SIG-M5 treated with dmso at 0.1 percent for 504 hours (cell line): Measurements from ENCODE around the gene PROM1.

Source experiments
- DNase-seq: peaks from one replicate; lab custom pipeline; 2025; ENCODE audit not compliant: unreplicated experiment; lab: John Stamatoyannopoulos, UW

The PROM1 gene

DNA sequence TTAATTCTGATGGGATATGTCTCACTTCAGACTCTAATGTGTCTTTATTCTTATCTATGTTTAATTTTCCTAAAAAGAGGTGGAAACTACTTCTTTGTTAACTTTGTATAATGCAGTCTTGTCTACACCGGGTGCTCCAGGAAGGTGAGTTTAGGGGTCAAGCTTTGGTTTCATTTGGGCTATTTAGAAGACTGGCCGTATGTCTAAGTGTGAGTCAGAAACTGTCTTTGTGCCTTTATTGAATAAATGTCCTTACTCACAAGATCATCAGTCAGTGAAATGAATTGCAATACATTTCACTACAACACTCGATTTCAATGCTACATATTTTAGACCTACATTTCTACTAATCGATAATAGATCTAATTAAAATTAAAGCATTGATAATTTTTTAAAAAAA is 56.2 kb downstream of the PROM1 start:
- DNase-seq = no peak

DNA sequence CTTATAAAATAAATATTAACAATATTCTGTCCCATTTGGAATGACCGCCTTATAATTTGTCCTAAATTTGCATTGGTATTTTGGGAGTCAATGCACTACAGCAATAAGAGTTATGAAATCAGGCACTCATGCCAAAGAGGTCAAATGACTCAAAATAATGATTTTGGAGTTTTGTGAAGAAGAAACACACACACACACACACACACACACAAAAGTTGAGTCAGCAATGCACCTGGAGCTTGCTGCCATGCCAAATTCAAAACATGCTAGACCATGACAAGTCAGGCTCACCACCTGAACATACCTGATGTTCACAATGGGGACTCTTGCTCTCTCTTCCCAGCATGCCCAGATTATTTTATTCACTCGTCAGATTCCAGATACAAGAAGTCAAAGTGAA is 56.7 kb downstream of the PROM1 start:
- no peak for DNase-seq

DNA sequence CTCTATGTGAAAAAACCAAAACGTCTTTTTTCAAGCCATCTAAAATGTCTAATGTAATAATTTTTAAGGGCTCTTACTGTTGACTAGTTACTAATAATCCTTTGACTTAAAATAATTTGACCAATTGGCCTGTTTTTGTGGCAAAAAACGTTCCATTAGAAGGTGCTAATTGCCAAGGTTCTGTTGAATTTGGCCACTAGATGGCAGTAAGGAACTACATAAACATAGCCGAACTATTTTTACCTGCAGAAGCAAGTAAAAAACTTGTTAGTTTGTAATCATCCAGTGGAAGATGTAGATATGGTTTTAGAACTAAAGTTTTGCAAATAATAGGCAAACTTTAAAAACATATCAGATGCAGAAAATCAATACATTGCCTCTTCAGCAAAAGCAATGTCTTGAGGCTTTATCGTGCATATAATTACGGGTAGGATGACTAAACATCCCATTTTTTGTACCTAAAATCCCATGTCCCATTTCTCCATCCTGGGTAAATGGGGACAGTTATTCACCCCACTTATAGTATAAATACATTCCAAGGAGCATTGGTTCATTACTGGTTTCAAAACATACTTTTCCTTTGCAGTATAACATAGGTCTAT is 57.6 kb downstream of the PROM1 start:
- peak; percentile 49 for DNase-seq

DNA sequence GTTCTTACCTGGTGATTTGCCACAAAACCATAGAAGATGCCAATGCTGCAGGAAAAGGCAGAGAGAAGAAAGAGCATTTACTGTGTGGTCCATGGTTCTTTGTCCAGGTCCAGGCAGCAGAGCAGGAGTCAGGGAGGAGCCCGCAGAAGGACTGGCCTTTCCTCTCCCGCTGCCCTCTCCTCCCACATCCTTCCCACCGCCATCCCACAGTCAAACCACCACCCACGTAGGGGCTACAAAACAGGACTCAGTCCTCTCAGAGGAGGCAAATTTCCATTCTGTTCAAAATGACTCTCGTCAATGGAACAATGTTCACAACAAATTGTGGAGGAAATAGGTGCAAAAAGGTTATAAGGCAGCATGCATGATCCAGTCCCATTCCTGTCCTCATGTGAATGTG is 58.6 kb downstream of the PROM1 start:
- no peak for DNase-seq

DNA sequence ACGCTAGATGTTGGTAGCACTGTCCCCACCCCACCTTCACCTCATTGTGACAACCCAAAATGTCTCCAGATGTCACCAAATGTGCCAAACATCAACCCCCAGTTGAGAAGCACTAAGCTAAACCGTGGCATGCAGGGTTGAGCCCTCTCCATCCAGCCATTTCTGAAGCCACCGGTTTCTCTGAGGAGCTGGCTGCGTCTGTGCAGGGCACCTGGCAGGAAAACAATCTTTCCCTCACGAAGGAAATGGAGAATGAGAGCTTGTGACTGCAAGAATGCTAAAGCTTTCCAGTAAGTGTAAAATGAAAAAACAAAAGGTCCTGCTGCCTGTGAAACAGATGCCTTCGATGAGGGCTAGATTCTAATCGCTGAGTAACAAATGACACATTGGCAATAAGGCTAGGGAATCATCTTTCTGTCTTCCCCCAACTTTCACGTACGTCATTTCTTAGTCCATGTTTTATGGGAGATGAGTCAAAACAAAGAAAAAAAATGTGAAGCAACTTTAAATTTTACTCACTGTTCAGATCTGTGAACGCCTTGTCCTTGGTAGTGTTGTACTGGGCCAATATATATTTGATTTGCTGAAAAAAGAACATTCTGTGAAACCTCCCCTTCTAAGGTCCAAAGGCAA is 59.9 kb downstream of the PROM1 start:
- no peak for DNase-seq

DNA sequence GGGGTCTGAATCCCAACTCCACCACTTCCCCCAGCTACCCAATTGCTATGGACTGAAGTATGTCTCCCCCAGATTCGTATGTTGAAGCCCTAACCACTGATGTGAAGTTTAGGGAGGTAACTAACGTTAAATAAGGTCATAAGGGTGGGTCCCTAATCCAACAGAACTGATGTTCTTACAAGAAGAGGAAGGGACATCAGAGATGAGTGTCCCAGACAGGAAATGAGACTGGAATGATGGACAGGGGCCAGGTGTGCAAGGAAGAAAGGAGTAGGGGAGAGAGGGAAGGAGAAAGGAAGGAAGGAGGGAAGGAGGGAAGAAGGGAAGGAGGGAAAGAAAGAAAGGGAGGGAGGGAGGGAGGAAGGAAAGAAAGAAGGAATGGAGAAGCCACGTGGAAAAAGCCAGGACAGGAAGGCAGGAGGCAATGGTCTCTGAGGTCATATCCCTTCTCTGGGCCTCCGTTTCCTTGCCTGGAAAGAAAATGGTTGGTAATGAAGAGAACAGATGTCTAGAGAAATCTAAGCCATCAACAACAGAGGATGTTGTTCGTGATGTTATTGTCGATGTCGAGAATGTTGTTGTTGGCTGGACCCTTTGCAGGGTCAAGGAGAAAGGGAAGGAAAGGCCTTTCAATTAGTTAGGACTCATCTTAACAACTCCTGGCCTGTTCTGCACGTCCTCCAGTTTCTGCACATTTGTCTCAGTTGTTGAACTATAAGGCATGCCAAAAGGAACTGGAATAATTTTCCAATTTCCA is 61.8 kb downstream of the PROM1 start:
- DNase-seq = no peak

DNA sequence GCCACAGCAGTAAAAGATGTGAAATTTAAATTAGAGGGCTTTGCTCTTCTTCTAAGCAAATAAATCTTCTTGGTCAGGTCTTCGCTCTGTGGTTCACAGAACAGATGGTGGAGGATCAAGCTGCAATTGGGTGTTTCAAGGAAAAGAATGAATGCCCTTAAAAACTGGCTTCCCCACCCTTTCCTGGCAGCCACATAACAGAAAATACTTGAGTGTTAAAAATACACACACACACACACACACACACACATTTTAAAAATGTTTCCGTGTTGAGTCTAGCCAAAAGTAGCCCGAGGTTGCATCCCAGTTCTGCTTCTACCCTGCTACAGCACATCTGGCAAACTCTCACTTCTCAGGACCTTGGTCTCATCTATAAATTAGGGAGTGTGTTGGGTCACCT is 64.2 kb downstream of the PROM1 start:
- no peak for DNase-seq

DNA sequence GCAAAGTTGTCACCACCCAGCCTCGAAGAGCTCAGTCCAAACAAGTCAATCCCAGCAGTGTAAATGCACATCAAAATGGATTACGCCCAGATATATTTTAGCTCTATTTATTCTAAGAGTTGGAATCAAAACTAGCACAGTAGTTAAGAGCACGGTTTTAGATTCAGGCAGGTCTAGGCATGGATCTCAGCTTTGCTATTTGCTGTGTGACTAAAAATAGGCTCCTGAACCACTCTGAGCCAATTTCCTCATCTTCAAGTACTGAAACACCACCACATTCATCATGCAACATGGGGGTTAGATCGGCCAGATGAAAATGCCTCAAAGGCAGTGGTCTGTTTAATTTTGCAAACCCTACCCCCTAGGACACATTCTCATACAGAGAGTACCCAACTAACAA is 65.0 kb downstream of the PROM1 start:
- no peak for DNase-seq

DNA sequence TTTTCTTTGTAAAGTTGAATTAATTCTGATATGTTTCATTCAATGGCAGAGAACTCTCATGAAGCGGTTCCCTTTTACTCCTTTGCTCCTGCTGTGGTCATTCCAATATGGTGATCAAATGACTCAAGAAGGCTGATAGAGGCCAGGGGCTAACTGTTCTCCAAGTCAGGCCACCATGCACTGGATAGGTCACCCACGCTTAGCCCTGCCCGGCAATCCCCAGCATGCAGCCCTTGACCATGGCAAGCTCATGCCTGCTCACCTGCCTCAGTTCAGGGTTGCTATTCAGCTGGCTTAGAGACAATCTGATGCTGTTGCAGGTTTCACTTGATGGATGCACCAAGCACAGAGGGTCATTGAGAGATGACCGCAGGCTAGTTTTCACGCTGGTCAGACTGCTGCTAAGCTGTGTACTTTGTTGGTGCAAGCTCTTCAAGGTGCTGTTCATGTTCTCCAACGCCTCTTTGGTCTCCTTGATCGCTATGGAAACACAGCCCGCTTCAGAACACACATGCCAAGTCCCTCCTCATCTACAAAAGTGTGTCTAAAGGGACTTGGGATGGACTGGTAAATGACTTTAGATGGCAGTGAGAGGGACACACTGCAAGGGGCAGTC is 65.7 kb downstream of the PROM1 start:
- no peak for DNase-seq

DNA sequence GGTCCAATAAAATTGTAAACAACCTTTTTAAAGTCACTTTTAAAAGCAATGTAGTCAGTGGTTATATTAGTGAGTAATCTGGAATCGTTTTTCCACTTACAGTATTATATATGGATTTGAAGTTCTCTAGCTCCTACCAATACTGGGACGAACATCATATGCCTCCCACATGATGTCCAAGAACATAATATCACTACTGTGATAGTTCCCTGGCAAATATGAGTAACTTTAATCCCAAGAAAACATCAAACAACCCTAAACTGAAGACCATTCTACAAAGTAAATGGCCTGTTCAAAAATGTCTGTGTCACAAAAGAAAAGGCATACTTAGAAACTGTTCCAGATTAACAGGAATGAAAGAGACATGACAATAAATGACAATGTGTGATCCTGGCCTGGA is 67.3 kb downstream of the PROM1 start:
- no peak for DNase-seq

DNA sequence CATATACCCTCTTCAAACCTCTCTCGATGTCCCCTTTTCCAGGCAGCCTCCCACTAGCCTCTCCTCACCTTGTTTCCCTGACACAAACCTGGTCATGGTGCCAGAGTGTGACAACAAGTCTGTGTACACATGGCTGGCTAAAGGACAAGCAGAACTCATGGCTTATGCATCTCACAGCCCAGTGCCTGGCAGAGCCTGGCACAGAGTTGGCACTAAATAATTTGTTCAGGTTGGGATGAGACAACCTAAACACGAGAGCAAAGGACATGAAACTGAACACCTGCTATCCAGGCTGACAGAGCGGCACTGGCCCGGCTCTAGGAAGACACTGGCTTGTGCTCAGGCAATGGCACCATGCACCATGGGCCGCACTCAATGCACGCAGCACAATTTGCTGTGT is 72.7 kb downstream of the PROM1 start:
- DNase-seq = no peak

DNA sequence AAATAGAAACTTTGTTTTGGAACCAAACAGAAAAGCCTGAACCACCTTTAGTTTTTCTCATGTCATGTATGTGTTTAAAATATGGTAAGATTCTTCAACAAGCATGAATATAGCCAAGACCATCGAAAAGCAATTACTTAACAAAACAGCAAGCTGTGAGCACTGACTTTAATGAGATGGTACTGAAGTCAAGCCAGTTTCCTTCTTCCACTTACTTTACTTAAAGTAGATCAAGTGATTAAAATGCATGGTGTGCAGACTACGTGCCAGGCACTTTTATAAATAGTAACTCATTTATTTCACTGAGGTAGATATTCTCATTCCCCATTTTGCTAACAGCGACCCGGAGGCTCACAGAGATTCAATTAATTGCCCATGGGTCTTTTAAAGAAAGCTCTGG is 74.7 kb downstream of the PROM1 start:
- DNase-seq = no peak

DNA sequence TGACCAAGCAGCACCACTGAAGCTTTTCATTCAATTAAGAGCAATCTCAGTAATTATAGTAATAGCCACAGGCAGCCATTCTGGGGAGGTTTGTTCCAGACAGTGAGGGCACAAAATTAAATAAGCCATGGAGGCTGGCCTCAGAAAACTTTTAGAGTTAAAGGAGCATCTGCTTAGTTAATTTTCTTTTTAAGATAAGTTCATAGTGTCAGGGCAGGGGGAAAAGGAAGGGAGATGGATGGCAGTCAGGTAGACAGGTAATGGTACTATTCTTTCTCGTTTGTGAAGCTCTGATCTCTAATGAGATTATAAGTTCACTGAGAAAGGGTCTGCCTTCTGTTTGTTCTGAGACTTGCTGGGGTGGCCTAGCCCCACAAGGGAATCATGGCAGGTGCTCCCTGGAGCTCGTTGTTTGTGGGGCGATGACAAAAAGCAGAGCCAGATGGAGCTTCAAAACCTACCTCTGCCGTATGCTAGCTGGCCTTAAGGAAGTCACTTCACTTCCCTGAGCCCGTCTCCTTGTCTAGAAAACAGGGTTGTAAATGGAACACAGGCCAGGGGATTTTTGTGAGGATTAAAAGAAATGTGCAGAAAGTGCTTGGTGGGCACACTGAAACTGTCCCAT is 76.2 kb downstream of the PROM1 start:
- DNase-seq = no peak

DNA sequence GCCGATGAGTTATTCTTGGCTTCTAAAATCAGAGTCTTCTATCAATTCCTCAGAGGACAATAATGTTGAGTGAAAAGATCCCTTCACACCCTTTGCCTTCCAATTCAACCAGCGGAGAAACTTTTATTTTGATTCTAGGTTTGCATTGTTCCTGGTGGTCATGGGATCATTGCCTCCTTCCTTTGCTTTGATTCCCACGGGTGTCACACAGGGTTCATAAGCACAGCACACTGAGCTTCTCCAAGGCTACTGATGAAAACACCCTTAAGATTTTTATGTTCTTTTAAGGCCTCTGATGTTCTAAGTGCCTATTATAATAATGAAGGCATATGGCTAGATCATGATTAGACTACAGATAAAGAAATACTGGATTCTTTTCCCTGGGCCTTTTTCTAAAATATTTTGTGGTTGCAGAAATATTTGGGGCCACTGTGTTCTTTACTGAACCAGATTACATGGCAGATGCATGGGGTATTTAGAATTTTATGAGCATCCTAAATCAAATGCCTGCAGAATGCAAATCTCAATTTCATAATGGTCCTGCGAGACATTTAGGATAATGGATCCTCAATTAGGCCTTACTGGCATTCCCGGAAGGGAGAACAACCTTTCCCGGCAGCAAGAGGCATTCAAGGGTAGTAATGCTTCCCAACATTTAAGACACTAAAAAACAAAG is 76.9 kb downstream of the PROM1 start:
- DNase-seq = no peak

DNA sequence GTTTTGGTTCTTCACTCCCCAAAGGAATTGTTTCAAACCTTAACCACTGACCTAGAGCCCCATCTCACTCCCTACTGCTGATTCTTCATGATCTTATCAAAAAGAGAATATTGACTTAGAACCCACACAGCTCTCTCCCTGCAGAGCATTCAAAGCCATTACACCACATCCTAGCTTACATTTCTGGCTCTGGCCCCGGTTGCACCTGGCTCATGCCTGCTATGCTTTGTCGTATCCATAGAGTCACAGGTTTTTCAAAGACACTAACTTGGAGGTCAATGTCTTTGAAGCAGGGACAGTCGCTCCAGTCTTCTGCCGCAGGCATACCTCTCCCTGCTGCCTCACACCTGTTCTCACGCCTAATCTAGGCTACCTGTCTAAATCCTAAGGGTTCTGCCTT is 78.1 kb downstream of the PROM1 start:
- no peak for DNase-seq

DNA sequence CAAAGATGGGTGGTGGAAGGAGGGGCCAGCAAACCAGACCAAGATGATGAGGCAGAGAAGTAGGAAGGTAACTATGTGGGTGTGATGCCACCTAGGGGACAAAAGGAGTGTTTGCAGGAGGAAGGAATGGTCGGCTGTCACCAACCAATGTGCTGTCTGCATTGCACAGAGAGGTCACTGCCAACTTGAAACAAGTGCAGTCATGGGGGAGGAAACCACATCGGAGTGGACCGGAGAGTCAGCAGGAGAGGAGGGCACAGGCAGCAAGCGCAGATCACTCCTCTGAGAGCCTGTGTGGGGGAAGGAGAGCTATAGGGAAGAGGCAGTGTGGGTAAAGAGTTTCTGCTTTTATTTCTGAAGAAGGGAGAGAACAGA is 82.4 kb downstream of the PROM1 start:
- DNase-seq = peak; percentile 83

DNA sequence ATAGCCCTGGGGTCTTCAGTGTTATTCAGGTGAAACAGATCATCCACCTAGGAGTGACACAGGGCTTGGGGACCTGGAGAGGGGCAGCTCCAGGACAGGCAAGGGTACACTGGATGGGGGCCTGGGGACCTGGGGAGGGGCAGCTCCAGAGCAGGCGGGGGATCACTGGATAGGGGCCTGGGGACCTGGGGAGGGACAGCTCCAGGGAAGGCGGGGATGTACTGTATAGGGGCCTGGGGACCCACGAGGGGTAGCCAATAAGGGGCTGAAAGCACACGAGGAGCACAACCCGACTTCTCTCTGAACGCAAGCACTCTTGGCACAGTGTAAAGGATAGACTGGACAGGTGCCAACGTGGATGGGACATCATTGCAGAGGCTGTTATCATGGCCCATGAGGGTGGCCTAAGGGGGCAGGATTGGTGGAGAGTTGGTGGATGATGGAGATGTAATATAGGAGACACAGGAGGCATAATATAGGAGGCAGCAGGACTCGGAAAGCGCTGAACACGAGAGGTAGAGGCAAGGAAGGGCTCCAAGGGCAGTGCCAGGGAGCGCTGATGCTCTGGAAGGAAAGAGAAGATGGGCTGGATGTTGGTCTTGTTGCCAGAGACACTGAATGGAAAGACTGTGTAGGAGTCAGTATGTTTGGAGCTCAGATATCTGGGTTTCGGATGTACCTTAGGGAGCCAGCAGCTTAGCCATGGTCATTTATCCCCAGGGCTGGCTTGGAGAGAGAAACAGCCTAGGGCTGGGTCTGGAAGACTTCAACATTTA is 82.9 kb downstream of the PROM1 start:
- DNase-seq = no peak

DNA sequence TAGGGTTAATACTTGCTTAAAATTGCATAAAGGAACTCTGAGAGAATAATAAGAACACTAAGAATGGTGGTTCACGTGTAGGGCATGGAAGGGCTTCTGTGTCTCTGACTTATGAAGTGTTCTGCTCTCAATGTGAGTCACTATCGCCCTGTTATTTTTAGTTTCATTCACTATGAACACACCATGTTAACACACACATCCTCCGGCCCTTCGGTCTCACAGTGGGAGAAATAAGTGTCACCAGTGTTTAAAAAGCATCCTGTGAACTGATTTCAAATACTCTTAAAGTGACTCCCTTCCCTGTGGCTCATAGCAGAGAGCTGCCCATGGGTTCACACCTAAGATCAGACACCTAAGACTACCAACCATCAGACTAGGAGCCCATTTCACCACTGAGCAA is 87.0 kb downstream of the PROM1 start:
- no peak for DNase-seq

DNA sequence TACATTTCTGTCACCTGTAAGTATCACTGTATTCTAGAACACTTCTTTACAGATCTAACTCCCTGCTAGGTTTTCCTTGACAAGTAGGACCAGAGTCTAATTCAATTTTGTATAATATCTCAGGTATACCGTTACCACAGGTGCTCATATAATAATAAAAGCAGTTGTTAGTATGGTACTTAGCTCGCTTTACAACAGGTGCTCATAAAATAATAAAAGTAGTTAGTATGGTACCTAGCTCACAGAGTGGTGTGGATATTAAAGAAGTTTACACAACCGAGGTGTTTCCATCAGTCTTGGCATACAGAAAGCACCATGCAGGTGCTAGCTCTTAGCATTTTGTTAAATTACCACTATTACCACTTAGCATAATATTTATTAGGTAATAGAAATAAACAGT is 88.0 kb downstream of the PROM1 start:
- DNase-seq = no peak

DNA sequence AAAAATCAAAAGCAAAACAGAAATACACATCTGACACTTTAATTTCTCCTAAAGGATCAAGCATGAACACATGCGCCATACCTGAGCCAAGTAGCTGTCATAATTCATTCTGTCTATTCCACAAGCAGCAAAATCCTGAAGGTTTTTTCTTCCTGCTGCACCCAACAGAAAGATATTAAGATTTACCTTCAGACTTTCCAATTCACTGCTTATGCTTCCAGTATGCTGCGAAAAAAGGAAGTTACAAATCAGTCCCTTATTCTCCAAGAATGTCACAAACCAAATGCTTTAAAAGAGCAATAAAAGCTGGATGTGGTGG is 91.7 kb downstream of the PROM1 start:
- peak; percentile 21 for DNase-seq
